Endothelial cell (in vitro differentiated cells): ENCODE results near the gene HAUS6. TPM values are rescaled to one million over a fixed set of nuclear protein-coding genes. Genes with fewer than 3 reads are reported as not detected.

Experiments
- DNase-seq: peaks from one replicate; pipeline ENCODE4 v3.0.0; 2021; ENCODE audit warnings: low spot score
- H3K27ac Mint-ChIP-seq: one replicate; pipeline ENCODE4 v1.8.0; 2021; ENCODE audit warnings: mixed read lengths, inconsistent platforms; ENCODE audit not compliant: unreplicated experiment
- H3K27me3 Mint-ChIP-seq: one replicate; pipeline ENCODE4 v1.8.0; 2021; ENCODE audit warnings: mild to moderate bottlenecking, moderate library complexity, mixed read lengths, inconsistent platforms; ENCODE audit not compliant: unreplicated experiment
- H3K36me3 Mint-ChIP-seq: one replicate; pipeline ENCODE4 v1.8.0; 2021; ENCODE audit warnings: mild to moderate bottlenecking, low read depth, mixed read lengths, inconsistent platforms; ENCODE audit not compliant: unreplicated experiment
- H3K4me1 Mint-ChIP-seq: one replicate; pipeline ENCODE4 v1.8.0; 2021; ENCODE audit warnings: mild to moderate bottlenecking, mixed read lengths, inconsistent platforms; ENCODE audit not compliant: unreplicated experiment
- H3K4me3 Mint-ChIP-seq: one replicate; pipeline ENCODE4 v1.8.0; 2021; ENCODE audit warnings: mild to moderate bottlenecking, mixed read lengths, inconsistent platforms; ENCODE audit not compliant: unreplicated experiment
- H3K9me3 Mint-ChIP-seq: one replicate; pipeline ENCODE4 v1.8.0; 2021; ENCODE audit warnings: mixed read lengths, inconsistent platforms; ENCODE audit not compliant: unreplicated experiment
- total RNA-seq: library from RNA; stranded (reverse); fragmentation: NEBNext Ultra II Directional; extraction: Animal tissue kit (Norgen Biotek cat#: 25700); gene quantifications from one replicate; pipeline ENCODE4 v1.2.1, GENCODE V29; 2021; ENCODE audit not compliant: unreplicated experiment
- TF ChIP-seq, protein P1 (sequence below): fragments of 200-600 bp; sonication (generic); IDR thresholded peaks from one replicate; pipeline ENCODE4 v1.5.0; 2021; ENCODE audit warnings: antibody characterized with exemption; ENCODE audit not compliant: unreplicated experiment

The HAUS6 gene
- total RNA-seq, 1 donor from 2014 or later: 19.0 TPM

- TF ChIP-seq, protein P1, sequence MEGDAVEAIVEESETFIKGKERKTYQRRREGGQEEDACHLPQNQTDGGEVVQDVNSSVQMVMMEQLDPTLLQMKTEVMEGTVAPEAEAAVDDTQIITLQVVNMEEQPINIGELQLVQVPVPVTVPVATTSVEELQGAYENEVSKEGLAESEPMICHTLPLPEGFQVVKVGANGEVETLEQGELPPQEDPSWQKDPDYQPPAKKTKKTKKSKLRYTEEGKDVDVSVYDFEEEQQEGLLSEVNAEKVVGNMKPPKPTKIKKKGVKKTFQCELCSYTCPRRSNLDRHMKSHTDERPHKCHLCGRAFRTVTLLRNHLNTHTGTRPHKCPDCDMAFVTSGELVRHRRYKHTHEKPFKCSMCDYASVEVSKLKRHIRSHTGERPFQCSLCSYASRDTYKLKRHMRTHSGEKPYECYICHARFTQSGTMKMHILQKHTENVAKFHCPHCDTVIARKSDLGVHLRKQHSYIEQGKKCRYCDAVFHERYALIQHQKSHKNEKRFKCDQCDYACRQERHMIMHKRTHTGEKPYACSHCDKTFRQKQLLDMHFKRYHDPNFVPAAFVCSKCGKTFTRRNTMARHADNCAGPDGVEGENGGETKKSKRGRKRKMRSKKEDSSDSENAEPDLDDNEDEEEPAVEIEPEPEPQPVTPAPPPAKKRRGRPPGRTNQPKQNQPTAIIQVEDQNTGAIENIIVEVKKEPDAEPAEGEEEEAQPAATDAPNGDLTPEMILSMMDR: no peak
- Mint-ChIP-seq H3K9me3 (peaks cover 5% of the 10 kb centered on the region), H3K36me3 (peaks cover 4% of the 10 kb centered on the region), H3K27me3 (peaks cover 9% of the 10 kb centered on the region), H3K27ac (no peak within 1 kb of the TSS), H3K4me1 (no peaks in the 10 kb centered on the region), H3K4me3 (no peak within 1 kb of the TSS)
- no peak for DNase-seq
These were observed 69.7 kb downstream of the HAUS6 start, which contains the start of gene SAXO1 for GRCh38 chr9:19033015-19033414. Gene SAXO1, minus strand, starts transcription at chr9:19033209. Its CDS starts 301 bp downstream, at chr9:19032908.

- H3K4me1 Mint-ChIP-seq: no peaks in the 10 kb centered on the region
- H3K4me3 Mint-ChIP-seq: no peak overlapping the region
- peaks cover 4% of the 10 kb centered on the region for H3K36me3 Mint-ChIP-seq
- no peak for DNase-seq
- peaks cover 5% of the 10 kb centered on the region for H3K9me3 Mint-ChIP-seq
- TF ChIP-seq, protein P1: no peak
- no peak overlapping the region for H3K27ac Mint-ChIP-seq
- H3K27me3 Mint-ChIP-seq: peaks cover 9% of the 10 kb centered on the region
These were observed 70.3 kb downstream of the HAUS6 start for GRCh38 chr9:19032406-19032805.

GRCh38 chr9:19030899-19031298, 71.8 kb downstream of the HAUS6 start:
- TF ChIP-seq, protein P1: no peak
- Mint-ChIP-seq H3K4me1 (no peaks in the 10 kb centered on the region), H3K27ac (no peak overlapping the region), H3K27me3 (peaks cover 7% of the 10 kb centered on the region), H3K9me3 (peaks cover 5% of the 10 kb centered on the region), H3K36me3 (peaks cover 4% of the 10 kb centered on the region), H3K4me3 (no peak overlapping the region)
- no peak for DNase-seq

DNA sequence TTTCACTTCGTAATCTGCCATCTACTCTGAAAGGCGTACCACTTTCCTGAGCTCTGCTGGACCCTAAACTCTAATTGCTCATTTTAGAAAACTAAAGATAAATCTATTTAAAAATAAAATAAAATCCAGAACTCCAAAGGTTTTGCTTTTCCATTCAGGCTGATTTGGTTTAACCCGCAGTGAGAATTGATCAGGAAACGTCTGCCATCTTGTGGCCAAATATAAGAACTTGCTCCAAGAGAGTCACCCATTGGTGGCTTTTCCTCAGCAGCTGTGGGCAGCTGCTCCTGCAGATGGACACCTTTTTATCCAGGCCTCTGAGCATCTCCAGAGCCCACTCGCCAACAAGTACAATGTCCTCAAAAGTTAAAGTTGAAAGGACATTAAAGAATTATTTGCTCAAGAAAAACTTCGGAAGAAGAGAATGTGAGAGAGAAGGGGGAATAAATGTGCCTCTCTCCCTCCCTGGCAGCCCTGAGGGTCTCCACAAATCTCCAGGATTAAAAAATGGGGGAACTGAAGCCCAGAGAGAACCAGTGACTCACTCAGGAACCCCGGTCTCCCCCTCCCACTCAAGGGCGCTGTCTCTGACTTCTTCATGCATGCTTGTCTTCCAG, 73.8 kb downstream of the HAUS6 start:
- H3K27ac Mint-ChIP-seq: no peak overlapping the region
- H3K4me1 Mint-ChIP-seq: peaks cover 3% of the 10 kb centered on the region
- peak; percentile 51 for DNase-seq
- TF ChIP-seq, protein P1: peak; percentile 84
- H3K36me3 Mint-ChIP-seq: no peaks in the 10 kb centered on the region
- H3K9me3 Mint-ChIP-seq: no peaks in the 10 kb centered on the region
- H3K27me3 Mint-ChIP-seq: peaks cover 10% of the 10 kb centered on the region
- H3K4me3 Mint-ChIP-seq: no peak overlapping the region

- Mint-ChIP-seq H3K9me3 (no peaks in the 10 kb centered on the region), H3K36me3 (no peaks in the 10 kb centered on the region), H3K4me3 (no peak overlapping the region), H3K4me1 (peaks cover 7% of the 10 kb centered on the region), H3K27ac (no peak overlapping the region), H3K27me3 (peaks cover 10% of the 10 kb centered on the region)
- TF ChIP-seq, protein P1: no peak
- DNase-seq: no peak
These were observed 74.9 kb downstream of the HAUS6 start for GRCh38 chr9:19027825-19028224.
